H9 (cell line): ENCODE results near the gene BCL2L15. TPM values are rescaled to one million over a fixed set of nuclear protein-coding genes. Genes with fewer than 3 reads are reported as not detected.

ENCODE experiments used
- DNase-seq: peaks from one replicate; pipeline ENCODE4 v3.0.0-alpha.2; 2017
- H2AFZ ChIP-seq: one replicate; pipeline ENCODE4 v1.6.1; 2013; ENCODE audit warnings: mild to moderate bottlenecking, low read length, control low read depth, moderate library complexity
- H2AK5ac ChIP-seq: 2 replicates; pipeline ENCODE4 v1.6.1; 2013; ENCODE audit warnings: low read length, control low read depth, mixed read lengths; ENCODE audit not compliant: insufficient read length
- H2BK120ac ChIP-seq: one replicate; pipeline ENCODE4 v1.6.1; 2013; ENCODE audit warnings: low read depth, mild to moderate bottlenecking, low read length, control low read depth, inconsistent platforms; ENCODE audit not compliant: poor library complexity, severe bottlenecking
- H2BK12ac ChIP-seq: 2 replicates; pipeline ENCODE4 v1.6.1; 2013; ENCODE audit warnings: low read length, control low read depth, mixed read lengths, low read depth; ENCODE audit not compliant: insufficient read length
- H2BK15ac ChIP-seq: 2 replicates; pipeline ENCODE4 v1.6.1; 2013; ENCODE audit warnings: low read depth, low read length, control low read depth
- H2BK20ac ChIP-seq: one replicate; pipeline ENCODE4 v1.6.1; 2013; ENCODE audit warnings: low read depth, mild to moderate bottlenecking, low read length, control low read depth, inconsistent platforms; ENCODE audit not compliant: poor library complexity, severe bottlenecking
- H2BK5ac ChIP-seq: 2 replicates; pipeline ENCODE4 v1.6.1; 2013; ENCODE audit warnings: low read length, control low read depth, mixed read lengths; ENCODE audit not compliant: insufficient read length
- H3K14ac ChIP-seq: 2 replicates; pipeline ENCODE4 v1.6.1; 2013; ENCODE audit warnings: low read length, control low read depth; ENCODE audit not compliant: insufficient read depth
- H3K18ac ChIP-seq: 2 replicates; pipeline ENCODE4 v1.6.1; 2013; ENCODE audit warnings: low read depth, mild to moderate bottlenecking, mixed read lengths, low read length, control low read depth; ENCODE audit not compliant: insufficient read length
- H3K23ac ChIP-seq: 2 replicates; pipeline ENCODE4 v1.6.1; 2013; ENCODE audit warnings: low read length, control low read depth, mixed read lengths, low read depth; ENCODE audit not compliant: insufficient read length
- H3K23me2 ChIP-seq: 2 replicates; pipeline ENCODE4 v1.6.1; 2013; ENCODE audit warnings: low read depth, mild to moderate bottlenecking, mixed read lengths, low read length, control low read depth; ENCODE audit not compliant: insufficient read length, poor library complexity, severe bottlenecking
- H3K27ac ChIP-seq: 2 replicates; pipeline ENCODE4 v1.5.1; 2013; ENCODE audit warnings: low read length, control low read depth, mixed read lengths, low read depth; ENCODE audit not compliant: insufficient read length
- H3K27me3 ChIP-seq: 2 replicates; pipeline ENCODE4 v1.6.1; 2013; ENCODE audit warnings: low read length, control low read depth, inconsistent platforms; ENCODE audit not compliant: insufficient read depth
- H3K4ac ChIP-seq: 2 replicates; pipeline ENCODE4 v1.6.1; 2013; ENCODE audit warnings: low read depth, mild to moderate bottlenecking, control low read depth, inconsistent platforms, low read length, moderate library complexity
- H3K4me1 ChIP-seq: 2 replicates; pipeline ENCODE4 v1.6.1; 2013; ENCODE audit warnings: low read length, control low read depth, inconsistent platforms; ENCODE audit not compliant: insufficient read depth
- H3K4me2 ChIP-seq: 2 replicates; pipeline ENCODE4 v1.6.1; 2013; ENCODE audit warnings: low read length, control low read depth, mixed read lengths; ENCODE audit not compliant: insufficient read length, insufficient read depth
- H3K56ac ChIP-seq: 2 replicates; pipeline ENCODE4 v1.6.1; 2013; ENCODE audit warnings: low read depth, mild to moderate bottlenecking, mixed read lengths, low read length, control low read depth; ENCODE audit not compliant: insufficient read length
- H3K79me1 ChIP-seq: 2 replicates; pipeline ENCODE4 v1.6.1; 2013; ENCODE audit warnings: low read depth, mild to moderate bottlenecking, moderate library complexity, low read length, control low read depth, inconsistent platforms; ENCODE audit not compliant: insufficient read depth, poor library complexity, severe bottlenecking
- H3K79me2 ChIP-seq: 2 replicates; pipeline ENCODE4 v1.6.1; 2013; ENCODE audit warnings: low read length, control low read depth, inconsistent platforms; ENCODE audit not compliant: insufficient read depth
- H3K9ac ChIP-seq: 2 replicates; pipeline ENCODE4 v1.6.1; 2013; ENCODE audit warnings: low read length, control low read depth, mixed read lengths; ENCODE audit not compliant: insufficient read length; ENCODE audit errors: extremely low read depth
- H3K9me3 ChIP-seq: one replicate; pipeline ENCODE4 v1.6.1; 2013; ENCODE audit warnings: low read depth, low read length, inconsistent platforms; ENCODE audit not compliant: control insufficient read depth
- H3T11ph ChIP-seq: one replicate; pipeline ENCODE4 v1.6.1; 2013; ENCODE audit warnings: mild to moderate bottlenecking, low read length, control low read depth, inconsistent platforms
- H4K20me1 ChIP-seq: one replicate; pipeline ENCODE4 v1.6.1; 2013; ENCODE audit not compliant: control insufficient read depth, insufficient read length, insufficient read depth
- H4K5ac ChIP-seq: 2 replicates; pipeline ENCODE4 v1.6.1; 2013; ENCODE audit warnings: low read depth, mild to moderate bottlenecking, mixed read lengths, low read length, control low read depth; ENCODE audit not compliant: insufficient read length
- H4K8ac ChIP-seq: replicated peaks from 2 replicates; pipeline ENCODE4 v1.6.1; 2013; ENCODE audit warnings: low read length, control low read depth, mixed read lengths, low read depth; ENCODE audit not compliant: insufficient read length
- H4K91ac ChIP-seq: 2 replicates; pipeline ENCODE4 v1.6.1; 2013; ENCODE audit warnings: low read depth, mild to moderate bottlenecking, moderate library complexity, mixed read lengths, low read length, control low read depth; ENCODE audit not compliant: insufficient read length
- H3K27ac Mint-ChIP-seq, 3 experiments: 2 replicates in 2 of 3; 3 replicates in 1 of 3; pipeline ENCODE4 v1.8.0; 2020 to 2021; ENCODE audit warnings: mixed read lengths in 3 of 3, mild to moderate bottlenecking in 1 of 3, moderate library complexity in 1 of 3
- H3K27me3 Mint-ChIP-seq: 2 replicates; pipeline ENCODE4 v1.8.0; 2021; ENCODE audit warnings: low read depth, mild to moderate bottlenecking, moderate library complexity, mixed read lengths
- H3K36me3 Mint-ChIP-seq, 3 experiments: 2 replicates in 2 of 3; 3 replicates in 1 of 3; pipeline ENCODE4 v1.8.0; 2020 to 2021; ENCODE audit warnings: low read depth in 3 of 3, mixed read lengths in 3 of 3; ENCODE audit not compliant: insufficient read depth in 1 of 3
- H3K4me1 Mint-ChIP-seq, 2 experiments: 2 replicates each; pipeline ENCODE4 v1.8.0; 2020; ENCODE audit warnings: mixed read lengths in 2 of 2
- H3K4me3 Mint-ChIP-seq, 2 experiments: 2 replicates in 1 of 2; 3 replicates in 1 of 2; pipeline ENCODE4 v1.8.0; 2020 to 2021; ENCODE audit warnings: mild to moderate bottlenecking in 2 of 2, mixed read lengths in 2 of 2, moderate library complexity in 1 of 2
- H3K9me3 Mint-ChIP-seq, 2 experiments: 2 replicates in 1 of 2; 3 replicates in 1 of 2; pipeline ENCODE4 v1.8.0; 2020; ENCODE audit warnings: mild to moderate bottlenecking in 2 of 2, mixed read lengths in 2 of 2, moderate library complexity in 1 of 2
- WGBS: extraction: QIAGEN DNeasy Blood & Tissue Kit; methylation state at CpG from one replicate; pipeline ENCODE4 v1.1.7; 2013; ENCODE audit warnings: missing lambda C conversion rate, low lambda C conversion rate, mixed read lengths; ENCODE audit not compliant: insufficient read length; ENCODE audit errors: extremely low coverage; 5-methylcytosine and 5-hydroxymethylcytosine counted together
- total RNA-seq: library from RNA; stranded (reverse); gene quantifications from 2 replicates; pipeline ENCODE4 v1.2.1, GENCODE V29; 2021
- TF ChIP-seq, protein P1 (sequence below): fragments of 200-600 bp; sonication (generic); conservative IDR thresholded peaks from 3 replicates; pipeline ENCODE4 v1.8.0; 2021; ENCODE audit warnings: antibody characterized with exemption, mild to moderate bottlenecking

Gene BCL2L15
- total RNA-seq, 1 experiment from 2014 or later = 0.22 TPM

DNA sequence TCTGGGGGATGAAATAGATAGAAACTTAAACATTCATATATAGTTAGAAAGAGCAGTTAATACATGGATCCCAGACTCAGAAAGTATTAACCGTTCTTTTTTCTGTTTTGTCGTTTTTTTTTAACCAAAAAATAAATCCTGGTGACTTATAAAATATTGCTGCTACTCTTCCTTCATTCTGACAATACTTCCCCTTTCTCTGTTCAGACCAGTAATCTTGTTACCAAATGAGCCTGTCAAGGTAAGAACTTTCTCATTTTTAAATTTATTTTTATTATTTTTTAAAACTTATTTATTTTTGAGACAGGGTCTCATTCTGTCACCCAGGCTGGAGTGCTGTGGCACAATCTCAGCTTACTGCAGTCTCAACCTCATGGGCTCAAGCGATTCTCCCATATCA, 29.6 kb downstream of the BCL2L15 start:
- TF ChIP-seq, protein P1, sequence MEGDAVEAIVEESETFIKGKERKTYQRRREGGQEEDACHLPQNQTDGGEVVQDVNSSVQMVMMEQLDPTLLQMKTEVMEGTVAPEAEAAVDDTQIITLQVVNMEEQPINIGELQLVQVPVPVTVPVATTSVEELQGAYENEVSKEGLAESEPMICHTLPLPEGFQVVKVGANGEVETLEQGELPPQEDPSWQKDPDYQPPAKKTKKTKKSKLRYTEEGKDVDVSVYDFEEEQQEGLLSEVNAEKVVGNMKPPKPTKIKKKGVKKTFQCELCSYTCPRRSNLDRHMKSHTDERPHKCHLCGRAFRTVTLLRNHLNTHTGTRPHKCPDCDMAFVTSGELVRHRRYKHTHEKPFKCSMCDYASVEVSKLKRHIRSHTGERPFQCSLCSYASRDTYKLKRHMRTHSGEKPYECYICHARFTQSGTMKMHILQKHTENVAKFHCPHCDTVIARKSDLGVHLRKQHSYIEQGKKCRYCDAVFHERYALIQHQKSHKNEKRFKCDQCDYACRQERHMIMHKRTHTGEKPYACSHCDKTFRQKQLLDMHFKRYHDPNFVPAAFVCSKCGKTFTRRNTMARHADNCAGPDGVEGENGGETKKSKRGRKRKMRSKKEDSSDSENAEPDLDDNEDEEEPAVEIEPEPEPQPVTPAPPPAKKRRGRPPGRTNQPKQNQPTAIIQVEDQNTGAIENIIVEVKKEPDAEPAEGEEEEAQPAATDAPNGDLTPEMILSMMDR = no peak
- Histone ChIP-seq H2BK5ac (no peak overlapping the region), H2BK120ac (no peak overlapping the region), H3K79me1 (no peaks in the 10 kb centered on the region), H4K8ac (no peak overlapping the region), H4K5ac (no peak overlapping the region), H2BK20ac (no peak overlapping the region), H3K27me3 (no peaks in the 10 kb centered on the region), H2AFZ (no peak overlapping the region), H3T11ph (no peak overlapping the region), H2BK12ac (no peak overlapping the region), H3K4me1 (no peaks in the 10 kb centered on the region), H3K23ac (no peak overlapping the region), H3K9me3 (no peaks in the 10 kb centered on the region), H2AK5ac (no peak overlapping the region), H3K4ac (no peak overlapping the region), H3K18ac (no peak overlapping the region), H2BK15ac (no peak overlapping the region), H3K27ac (no peak overlapping the region), H3K23me2 (no peaks in the 10 kb centered on the region), H3K56ac (no peak overlapping the region), H3K4me2 (no peak overlapping the region), H4K91ac (no peak overlapping the region), H3K9ac (no peak overlapping the region), H3K14ac (no peak overlapping the region), H3K79me2 (no peaks in the 10 kb centered on the region), H4K20me1 (no peaks in the 10 kb centered on the region)
- no peak overlapping the region for H3K4me3 Mint-ChIP-seq
- no CpG with 5 or more reads among the region's 3 CpGs for WGBS
- H3K27ac Mint-ChIP-seq = no peak overlapping the region
- H3K4me1 Mint-ChIP-seq = no peaks in the 10 kb centered on the region; a peak in 1 of 4 replicates
- H3K36me3 Mint-ChIP-seq = no peaks in the 10 kb centered on the region
- H3K9me3 Mint-ChIP-seq = no peaks in the 10 kb centered on the region
- DNase-seq = no peak
- no peaks in the 10 kb centered on the region for H3K27me3 Mint-ChIP-seq
